Hepatic stellate cell (primary cell): Measurements from ENCODE around the gene SMCO4.
"Not testable (repeated sequence)": the region's sequence is repeated elsewhere in the genome, so short reads cannot be mapped to it uniquely, and the experiment has no call there.

Experiments used
- DNase-seq: peaks from one replicate; pipeline ENCODE4 v3.0.0; 2011; ENCODE audit warnings: low spot score

Gene SMCO4

GRCh38 chr11:93560199-93560932 lies 17.2 kb upstream of the SMCO4 start:
- no peak for DNase-seq

DNA sequence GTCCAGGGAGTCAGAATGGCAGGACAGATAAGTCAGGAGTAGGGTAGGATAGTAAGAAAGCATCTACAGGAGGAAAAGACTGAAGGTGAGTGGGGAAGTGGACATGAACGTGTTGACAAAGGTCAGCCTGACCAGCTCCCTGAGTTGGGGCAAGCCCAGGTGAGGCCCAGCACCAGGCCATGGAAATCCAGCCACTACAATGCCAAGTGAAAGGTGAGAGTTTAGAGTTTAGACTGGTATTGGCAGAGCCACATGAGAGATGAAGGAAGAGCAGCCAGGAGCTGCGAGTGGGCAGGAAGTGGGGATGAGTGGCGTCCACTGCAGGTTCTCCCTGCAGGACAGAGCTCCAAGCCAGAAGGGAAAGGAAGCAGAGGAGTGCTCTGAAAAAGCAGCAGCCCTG lies 16.5 kb upstream of the SMCO4 start:
- no peak for DNase-seq

- no peak for DNase-seq
Observed at GRCh38 chr11:93552874-93553273, 9.7 kb upstream of the SMCO4 start.

GRCh38 chr11:93549976-93550375 lies 6.8 kb upstream of the SMCO4 start:
- no peak for DNase-seq

DNA sequence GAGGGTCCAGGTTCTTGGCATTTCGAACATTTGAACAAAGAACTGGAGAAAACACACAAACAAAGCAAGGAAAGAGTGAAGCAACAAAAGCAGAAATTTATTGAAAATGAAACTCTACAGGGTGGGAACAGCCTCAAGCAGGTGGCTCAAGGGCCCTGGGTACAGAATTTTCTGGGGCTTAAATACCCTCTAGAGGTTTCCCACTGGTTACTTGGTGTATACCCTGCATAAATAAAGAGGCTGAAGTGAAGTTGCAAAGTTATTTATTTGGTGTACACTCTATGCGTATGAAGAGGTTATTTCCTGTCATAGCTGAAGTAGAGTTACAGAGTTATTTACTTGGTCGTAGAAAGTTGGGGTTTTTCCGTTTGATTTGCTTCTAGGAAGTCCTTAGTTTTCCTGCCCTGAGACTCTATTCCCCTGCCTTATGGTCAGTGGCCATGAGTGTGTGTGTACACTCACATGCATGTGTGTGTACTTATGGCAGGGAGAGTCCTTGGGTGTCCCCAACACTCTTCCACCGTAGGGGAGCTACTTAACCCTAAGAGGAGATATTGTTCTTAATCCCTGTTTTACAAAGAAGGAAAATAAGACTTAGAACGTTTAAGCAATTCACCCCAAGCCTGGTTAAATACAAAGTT lies 5.6 kb upstream of the SMCO4 start:
- no peak for DNase-seq

DNA sequence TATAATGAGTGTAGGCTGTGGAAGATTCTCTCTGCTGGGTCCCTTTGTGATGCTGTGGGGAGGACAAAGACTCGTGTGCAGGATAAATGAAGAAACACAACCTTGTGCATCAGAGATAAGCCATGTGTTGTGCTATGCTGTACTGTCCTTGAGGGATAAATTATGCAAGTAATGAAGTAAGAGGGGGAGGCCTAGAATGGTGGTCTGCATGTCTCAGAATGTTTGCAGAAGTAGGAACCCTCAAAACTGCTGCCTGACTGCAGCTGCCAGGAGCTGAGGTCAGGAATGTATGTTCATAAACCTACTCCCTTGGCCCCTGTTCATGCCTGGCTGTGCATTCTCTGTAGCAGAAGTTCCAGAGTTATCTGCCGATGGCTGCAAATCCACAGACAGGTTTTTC lies 4.6 kb upstream of the SMCO4 start:
- no peak for DNase-seq

DNA sequence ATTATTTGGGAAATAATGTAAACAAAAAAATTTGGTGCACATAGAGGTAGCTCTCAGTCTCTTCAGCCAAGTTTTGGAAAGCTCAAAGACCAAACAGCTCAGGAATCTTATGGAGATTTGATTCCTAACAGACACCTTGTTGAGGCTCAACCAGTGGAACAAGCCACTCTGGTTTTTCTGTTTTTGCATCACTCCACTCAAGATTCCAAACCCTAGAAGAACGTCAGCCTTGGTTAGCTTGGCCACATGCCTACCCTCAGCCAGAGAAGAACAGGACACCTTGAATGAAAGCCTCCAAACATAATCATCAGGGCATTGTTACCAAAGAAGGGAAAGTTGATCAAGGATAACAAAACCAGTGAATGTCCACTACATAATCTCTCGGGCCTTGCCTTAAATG lies 3.8 kb upstream of the SMCO4 start:
- no peak for DNase-seq

- no peak for DNase-seq
Observed at GRCh38 chr11:93545566-93545965, 2.4 kb upstream of the SMCO4 start.

DNA sequence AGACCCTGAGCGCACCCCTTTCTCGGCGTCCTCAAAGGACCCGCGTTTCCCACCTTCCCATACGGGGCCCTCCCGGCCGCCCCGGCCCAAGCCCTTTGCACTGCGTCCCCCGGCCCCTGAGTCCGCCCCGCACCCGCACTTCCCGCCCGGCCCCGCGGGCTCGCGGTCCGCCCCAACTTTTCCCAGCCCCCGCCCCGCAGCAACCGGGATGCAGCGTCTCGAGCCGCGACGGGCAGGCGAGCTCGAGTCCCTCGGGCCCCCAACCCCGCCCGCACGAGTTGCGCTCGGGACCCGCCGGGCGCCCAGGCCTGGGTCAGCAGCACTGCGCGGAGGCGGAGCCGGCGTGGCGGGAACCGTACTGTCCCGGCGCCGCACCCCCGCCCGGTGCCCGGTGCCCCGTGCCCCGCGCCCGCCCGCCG lies 371 bp downstream of the SMCO4 start:
- peak; percentile 25 for DNase-seq

- peak; percentile 63 for DNase-seq
Observed at GRCh38 chr11:93541884-93542810, 1.0 kb downstream of the SMCO4 start.

DNA sequence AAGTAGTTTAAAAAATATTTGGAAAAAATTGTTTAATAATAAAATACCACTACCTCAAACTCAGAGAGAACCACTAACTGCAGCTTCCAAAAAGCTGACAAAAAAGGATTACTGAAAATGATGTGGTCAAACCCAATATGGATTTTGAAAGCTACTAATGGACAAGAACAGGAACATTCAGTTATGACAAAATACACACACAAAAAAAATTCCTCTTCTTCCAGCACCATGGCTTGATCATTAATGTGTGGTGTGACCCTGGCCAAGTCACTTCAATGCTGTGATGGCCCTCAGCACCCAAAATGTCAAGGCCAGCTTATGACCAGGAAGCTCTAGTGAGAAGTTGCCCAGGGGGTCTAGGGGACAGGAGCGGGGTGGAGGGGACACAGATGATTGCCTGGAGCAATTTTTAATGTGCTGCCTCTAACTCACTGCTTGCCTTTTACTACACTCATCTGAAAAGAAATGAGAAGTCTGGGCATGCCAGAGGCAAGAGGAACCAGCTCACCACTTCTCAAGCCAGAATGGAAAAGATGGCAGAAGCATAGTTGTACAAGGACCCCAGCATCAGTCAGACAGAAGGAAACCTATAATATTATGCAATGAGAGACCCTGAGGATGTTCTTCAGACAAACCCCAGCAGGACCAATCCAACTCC lies 2.2 kb downstream of the SMCO4 start:
- DNase-seq: no peak

DNA sequence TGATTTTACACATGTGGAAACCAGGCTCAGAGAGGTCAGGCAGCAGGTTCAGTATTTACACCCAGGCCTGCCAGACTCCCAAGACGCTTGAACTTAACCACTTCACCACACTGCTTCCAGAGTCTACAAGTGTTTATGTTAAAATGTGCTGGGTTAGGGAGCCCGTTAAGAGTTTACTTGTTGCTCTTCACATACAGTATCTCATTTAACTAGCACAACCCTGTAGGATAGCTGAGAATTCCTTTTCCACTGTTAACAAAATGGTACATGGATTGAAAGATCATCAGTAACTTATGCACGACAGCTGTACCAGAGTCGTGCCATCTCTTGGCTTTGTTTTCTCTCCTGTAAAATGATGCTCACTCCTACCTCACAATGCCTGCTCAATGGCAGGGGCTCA lies 2.9 kb downstream of the SMCO4 start:
- DNase-seq: no peak

DNA sequence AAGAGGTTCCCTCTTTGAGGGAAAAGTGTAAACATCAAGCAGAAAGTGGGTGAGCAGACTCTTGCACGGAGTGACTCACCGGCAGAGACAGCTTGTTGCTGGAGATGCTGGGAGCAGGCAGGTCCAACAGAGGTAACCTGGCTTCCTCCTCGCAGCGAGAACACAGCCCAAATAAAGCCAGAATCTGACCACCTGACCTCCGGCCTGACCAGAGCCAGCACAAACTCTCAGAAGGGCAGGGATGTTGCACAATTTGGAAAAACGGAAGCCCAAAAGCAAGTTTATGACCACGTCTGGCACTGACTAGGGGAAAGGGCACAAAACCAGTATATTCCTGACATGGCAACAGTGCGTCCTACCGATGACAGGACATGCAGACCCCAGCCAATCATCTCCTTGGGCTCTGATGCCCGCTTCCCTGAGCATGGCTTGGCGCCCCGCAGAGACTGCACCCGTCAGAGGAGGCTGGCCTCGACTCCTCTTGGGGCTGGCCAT lies 5.4 kb downstream of the SMCO4 start:
- DNase-seq: peak; percentile 21

- no peak for DNase-seq
Observed at GRCh38 chr11:93537049-93537448, 6.1 kb downstream of the SMCO4 start.

DNA sequence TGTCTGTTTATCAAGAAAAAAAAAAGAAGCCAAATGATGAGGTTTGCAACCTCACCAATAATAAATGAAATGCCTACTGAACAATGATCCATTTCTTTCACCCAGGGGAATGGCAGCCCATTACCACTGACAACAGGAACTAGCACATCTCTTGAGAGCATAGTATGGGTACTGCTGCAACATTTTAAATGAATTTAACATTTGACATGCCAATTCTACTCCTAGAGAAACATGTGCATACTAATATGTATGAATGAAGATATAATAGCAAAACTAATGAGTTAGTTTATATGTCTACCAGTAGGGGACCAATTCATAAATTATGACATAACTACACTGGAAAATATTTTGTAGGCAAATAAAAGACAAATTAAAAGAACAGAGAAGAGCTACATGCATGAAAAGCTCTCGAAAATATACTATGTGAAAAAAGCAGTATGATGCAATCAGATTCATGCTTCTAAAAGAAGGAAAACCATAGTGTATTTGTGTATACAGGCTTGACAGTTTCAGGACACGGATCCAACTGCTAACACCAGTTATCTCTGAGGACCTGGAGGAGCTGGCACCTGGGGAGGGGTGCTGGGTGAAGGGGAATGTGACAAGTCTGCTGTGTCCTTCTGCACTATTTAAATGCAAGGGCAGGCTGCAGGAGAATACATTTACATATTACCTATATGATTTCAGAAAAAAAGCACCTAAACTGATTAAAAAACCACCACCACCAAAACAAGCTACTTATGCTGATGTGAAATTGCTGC lies 6.9 kb downstream of the SMCO4 start:
- no peak for DNase-seq

GRCh38 chr11:93535578-93535977 lies 7.6 kb downstream of the SMCO4 start:
- DNase-seq: not testable (repeated sequence)

- no peak for DNase-seq
Observed at GRCh38 chr11:93532806-93533205, 10.4 kb downstream of the SMCO4 start.

- DNase-seq: no peak
Observed at GRCh38 chr11:93532281-93532789, 10.9 kb downstream of the SMCO4 start.

GRCh38 chr11:93530468-93530826 lies 12.7 kb downstream of the SMCO4 start:
- DNase-seq: no peak

DNA sequence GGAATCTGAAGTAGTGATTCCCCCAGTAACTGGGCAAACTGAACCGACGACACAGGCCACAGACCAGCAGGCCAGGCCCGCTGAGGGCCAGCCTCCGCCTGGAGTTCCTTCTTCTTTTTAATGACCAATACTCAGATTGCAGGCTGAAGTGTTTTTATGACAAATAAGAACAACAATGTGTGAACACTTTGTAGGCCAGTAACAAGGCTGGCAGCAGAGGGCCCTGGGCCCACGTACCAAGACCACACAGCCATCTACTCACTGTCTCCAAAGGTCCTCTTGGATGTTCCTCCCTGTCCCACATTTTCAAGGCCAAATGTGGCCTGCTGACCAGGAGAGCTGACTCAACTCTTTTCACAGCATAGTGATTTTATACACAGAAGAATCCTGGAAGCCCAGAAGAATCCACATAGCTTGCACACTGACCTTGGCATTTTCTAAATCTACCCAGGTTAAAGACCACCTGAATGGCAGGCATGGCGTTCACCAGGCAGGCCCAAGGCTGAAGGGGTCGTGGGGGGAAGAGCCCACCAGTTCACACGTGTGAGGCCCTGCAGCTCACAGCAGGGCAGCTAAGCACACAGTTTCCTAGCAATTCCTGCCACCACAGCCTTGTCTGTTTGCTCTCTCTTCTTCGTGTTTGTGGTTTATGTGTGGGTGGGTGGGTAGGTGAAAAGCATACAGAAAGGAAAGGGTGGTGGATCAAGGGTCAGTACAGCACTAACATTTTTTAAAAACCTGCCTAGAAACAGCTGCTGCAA lies 13.3 kb downstream of the SMCO4 start:
- no peak for DNase-seq
